ENCODE results near the gene USP11.
"Not testable (repeated sequence)": the region's sequence is repeated elsewhere in the genome, so short reads cannot be mapped to it uniquely, and the experiment has no call there.

Gene USP11

GRCh38 chrX:47248576-47248975 is 15.8 kb downstream of the USP11 start:
- no peak for DNase-seq

GRCh38 chrX:47250017-47250347 is 17.2 kb downstream of the USP11 start:
- DNase-seq = no peak

GRCh38 chrX:47257620-47258019 is 24.8 kb downstream of the USP11 start:
- not testable (repeated sequence) for DNase-seq

DNA sequence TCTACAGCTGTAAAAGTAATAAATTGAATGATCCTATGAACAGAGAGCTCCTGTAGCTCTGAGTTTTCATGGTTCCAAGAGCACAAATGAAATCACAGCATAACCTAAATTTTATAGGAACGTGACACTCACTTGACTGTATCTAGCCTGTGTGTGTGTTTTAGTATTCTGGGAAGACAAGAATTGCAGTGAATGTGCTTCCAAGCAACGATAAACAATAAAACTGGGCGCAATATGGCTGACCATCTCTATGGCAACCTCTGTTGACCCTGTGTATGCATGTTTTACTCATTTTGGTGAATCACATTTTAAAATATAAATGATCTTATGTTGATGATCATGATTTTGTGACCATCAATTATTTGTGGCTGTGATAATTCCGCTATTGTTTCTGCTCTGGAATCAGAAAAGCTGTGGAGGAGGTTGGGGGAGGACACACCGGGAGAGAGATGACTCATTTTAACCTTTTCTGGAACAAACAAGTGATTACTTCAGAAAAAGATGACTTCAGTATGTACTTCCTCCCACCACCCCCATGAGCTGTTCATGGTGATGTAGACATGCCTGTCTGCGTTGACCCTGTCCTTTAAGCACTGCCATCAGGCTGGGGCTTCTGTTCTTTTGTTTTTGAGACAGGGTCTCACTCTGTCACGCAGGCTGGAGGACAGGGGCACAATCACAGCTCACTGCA is 31.8 kb downstream of the USP11 start:
- DNase-seq = no peak

DNA sequence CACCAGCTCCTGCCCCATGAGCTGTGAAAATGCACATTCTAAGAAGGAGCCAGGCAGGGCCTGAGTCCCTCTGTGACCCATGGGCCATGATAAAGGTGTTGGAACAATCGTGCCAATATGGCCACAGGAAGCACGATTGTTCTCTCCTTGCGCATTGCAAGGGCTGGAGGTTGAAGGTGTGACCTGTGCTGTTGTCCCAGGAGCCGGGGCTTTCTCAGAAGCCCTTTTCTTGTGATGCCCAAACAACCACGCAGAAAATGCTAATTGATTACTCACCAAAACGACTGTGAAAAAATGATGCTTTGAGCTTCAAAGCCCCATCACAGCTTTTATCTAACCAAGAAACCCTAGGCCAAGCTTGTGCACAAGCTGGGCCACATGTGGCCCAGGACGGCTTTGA is 33.8 kb downstream of the USP11 start:
- no peak for DNase-seq

- DNase-seq = no peak
Observed at GRCh38 chrX:47272013-47272408, 39.2 kb downstream of the USP11 start.

GRCh38 chrX:47273011-47273730 is 40.4 kb downstream of the USP11 start:
- DNase-seq = no peak

- no peak for DNase-seq
Observed at GRCh38 chrX:47278691-47279090, 45.9 kb downstream of the USP11 start.

GRCh38 chrX:47283015-47283771 is 50.4 kb downstream of the USP11 start:
- DNase-seq = no peak

GRCh38 chrX:47284616-47285015 is 51.8 kb downstream of the USP11 start:
- DNase-seq = not testable (repeated sequence)

- no peak for DNase-seq
Observed at GRCh38 chrX:47285836-47286320, 53.1 kb downstream of the USP11 start.

- DNase-seq = no peak
Observed at GRCh38 chrX:47293106-47293505, 60.3 kb downstream of the USP11 start.

GRCh38 chrX:47296766-47297365 is 64.1 kb downstream of the USP11 start:
- no peak for DNase-seq

- DNase-seq = no peak
Observed at GRCh38 chrX:47297874-47298273, 65.1 kb downstream of the USP11 start.
